B cell (primary cell): ENCODE measurements around the gene RDH12. TPM values are rescaled to one million over a fixed set of nuclear protein-coding genes. Genes with fewer than 3 reads are reported as not detected.

Experiments used
- ATAC-seq: fragments of 200-7000 bp; cut with Tn5 transposase; one replicate; pipeline ENCODE4 v1.10.0; 2021; ENCODE audit warnings: low read depth, mild to moderate bottlenecking, moderate number of reproducible peaks, moderate library complexity
- CTCF ChIA-PET: fragments of 350-600 bp; sonication (Branson Sonifier 250); formaldehyde crosslinking; loops from one replicate; lab custom pipeline; 2021; ENCODE audit warnings: antibody characterized with exemption, inconsistent platforms; lab: Charles Lee
- POLR2A ChIA-PET: fragments of 350-600 bp; sonication (Branson Sonifier 250); formaldehyde crosslinking; loops from one replicate; lab custom pipeline; 2021; ENCODE audit warnings: antibody characterized with exemption; lab: Charles Lee
- DNase-seq: peaks from one replicate; pipeline ENCODE4 v3.0.0; 2013
- H2AFZ ChIP-seq: 2 replicates; pipeline ENCODE4 v1.6.1; 2012; ENCODE audit warnings: mild to moderate bottlenecking, low read depth, low read length; ENCODE audit not compliant: insufficient read depth, poor library complexity, severe bottlenecking
- H3K27ac ChIP-seq, 2 donors: 1 replicate in 1 of 2; 2 replicates in 1 of 2; pipeline ENCODE4 v1.5.1; 2012 to 2013; ENCODE audit warnings: low read length in 2 of 2, mild to moderate bottlenecking in 2 of 2, moderate library complexity in 1 of 2
- H3K27me3 ChIP-seq, 4 experiments: fragments of 200-600 bp in 1 of 4; sonication (generic) in 1 of 4; replicated peaks in 1 of 4; 1 replicate in 2 of 4; 2 replicates in 2 of 4; pipeline versions ENCODE4 v1.6.1 to v1.7.0; 2013 to 2016; ENCODE audit warnings: low read length in 3 of 4, mild to moderate bottlenecking in 2 of 4, mixed read lengths in 1 of 4, moderate library complexity in 1 of 4; ENCODE audit not compliant: insufficient read depth in 4 of 4, control insufficient read depth in 3 of 4; ENCODE audit errors: control extremely low read depth in 1 of 4
- H3K36me3 ChIP-seq, 2 experiments: replicated peaks in 1 of 2; 1 replicate in 1 of 2; 2 replicates in 1 of 2; pipeline versions ENCODE4 v1.6.1 to v1.7.1; 2013; ENCODE audit warnings: low read length in 1 of 2; ENCODE audit not compliant: insufficient read depth in 2 of 2, control insufficient read depth in 1 of 2; ENCODE audit errors: control extremely low read depth in 1 of 2, extremely low read depth in 1 of 2
- H3K4me1 ChIP-seq, 2 donors: fragments of 200-600 bp in 1 of 2; sonication (generic) in 1 of 2; 1 replicate in 1 of 2; 2 replicates in 1 of 2; pipeline versions ENCODE4 v1.5.1 to v1.6.1; 2013 to 2017; ENCODE audit warnings: low read length in 2 of 2; ENCODE audit not compliant: control insufficient read depth in 2 of 2, insufficient read depth in 2 of 2
- H3K4me2 ChIP-seq: replicated peaks from 2 replicates; pipeline ENCODE3; 2012; ENCODE audit warnings: mild to moderate bottlenecking, low read depth, low read length; ENCODE audit not compliant: poor library complexity, severe bottlenecking
- H3K4me3 ChIP-seq, 5 experiments: fragments of 200-600 bp in 1 of 5; sonication (generic) in 1 of 5; 1 replicate in 3 of 5; 2 replicates in 2 of 5; pipeline versions ENCODE4 v1.5.1 to v1.7.0; 2011 to 2016; ENCODE audit warnings: low read length in 4 of 5, mild to moderate bottlenecking in 4 of 5, low read depth in 2 of 5, control low read depth in 1 of 5, moderate library complexity in 1 of 5; ENCODE audit not compliant: insufficient read depth in 1 of 5; ENCODE audit errors: control extremely low read depth in 1 of 5, extremely low read depth in 1 of 5
- H3K79me2 ChIP-seq: fragments of 200-600 bp; sonication (generic); one replicate; pipeline ENCODE4 v1.6.0; 2016; ENCODE audit warnings: low read length; ENCODE audit not compliant: control insufficient read depth, insufficient read depth
- H3K9ac ChIP-seq: fragments of 200-600 bp; sonication (generic); 2 replicates; pipeline ENCODE4 v1.6.1; 2017; ENCODE audit warnings: mild to moderate bottlenecking, low read length, moderate library complexity
- H3K9me3 ChIP-seq, 3 donors: one replicate each; pipeline versions ENCODE4 v1.6.1 to v1.7.1; 2013; ENCODE audit warnings: low read length in 2 of 3; ENCODE audit not compliant: control insufficient read depth in 2 of 3, insufficient read depth in 1 of 3; ENCODE audit errors: control extremely low read depth in 1 of 3
- H4K20me1 ChIP-seq: 2 replicates; pipeline ENCODE4 v1.6.0; 2012; ENCODE audit warnings: mild to moderate bottlenecking, low read length; ENCODE audit not compliant: insufficient read depth, control insufficient read depth, poor library complexity, severe bottlenecking
- H3K27ac Mint-ChIP-seq: one replicate; pipeline ENCODE4 v1.8.0; 2021; ENCODE audit warnings: mixed read lengths
- H3K27me3 Mint-ChIP-seq: one replicate; pipeline ENCODE4 v1.8.0; 2021; ENCODE audit warnings: mixed read lengths
- H3K4me1 Mint-ChIP-seq: one replicate; pipeline ENCODE4 v1.8.0; 2021; ENCODE audit warnings: mixed read lengths
- H3K4me3 Mint-ChIP-seq: one replicate; pipeline ENCODE4 v1.8.0; 2021; ENCODE audit warnings: mixed read lengths
- H3K9me3 Mint-ChIP-seq: one replicate; pipeline ENCODE4 v1.8.0; 2022; ENCODE audit warnings: mixed read lengths; ENCODE audit not compliant: insufficient read depth
- CTCF ChIP-seq: fragments of 200-600 bp; IDR thresholded peaks from one replicate; pipeline ENCODE4 v1.8.0; 2022; ENCODE audit warnings: antibody characterized with exemption, mild to moderate bottlenecking
- EZH2 ChIP-seq: IDR thresholded peaks from 2 replicates; pipeline ENCODE4 v1.6.1; 2012; ENCODE audit warnings: borderline replicate concordance, low read depth, mild to moderate bottlenecking, moderate library complexity, low read length; ENCODE audit not compliant: insufficient read depth, poor library complexity, severe bottlenecking
- WGBS: methylation state at CpG from one replicate; pipeline ENCODE4 v1.1.5; 2013; ENCODE audit warnings: missing lambda C conversion rate; ENCODE audit not compliant: insufficient coverage; 5-methylcytosine and 5-hydroxymethylcytosine counted together
- intact Hi-C: fragments of 100-400 bp; cut with micrococcal nuclease; formaldehyde crosslinking; loops from one replicate; pipeline ENCODE4 v1.10.0; 2022
- polyA plus RNA-seq: library from polyadenylated mRNA; depleted of rRNA; stranded (reverse); fragments of >200 nt; gene quantifications from 2 replicates; pipeline ENCODE4 v1.2.3, GENCODE V29; 2012
- total RNA-seq, 2 donors: library from RNA; stranded (reverse); fragments of 120-200 nt in 1 of 2; gene quantifications; 1 replicate in 1 of 2; 2 replicates in 1 of 2; pipeline versions ENCODE4 v1.2.3 to v1.2.4, GENCODE V29; 2013 to 2022

The RDH12 gene
- total and polyA plus RNA-seq, 2 donors (not counting 1 experiment from before 2014, with no cell fraction given): not detected

- Histone ChIP-seq H3K27me3 (no peaks in the 10 kb centered on the region), H3K4me1 (no peaks in the 10 kb centered on the region), H3K9me3 (peaks cover 0 to 5% (median 0%) of the 10 kb centered on the region in 3 donors), H2AFZ (no peak overlapping the region), H3K79me2 (no peaks in the 10 kb centered on the region), H4K20me1 (no peaks in the 10 kb centered on the region), H3K4me2 (no peak overlapping the region), H3K9ac (no peak overlapping the region), H3K4me3 (no peak overlapping the region), H3K36me3 (peaks cover 0 to 1% of the 10 kb centered on the region in 2 experiments), H3K27ac (no peak overlapping the region)
- WGBS: no CpG with 5 or more reads among the region's 2 CpGs
- no peak for TF ChIP-seq CTCF
- no peak for TF ChIP-seq EZH2
- H3K9me3 Mint-ChIP-seq: peaks cover 2% of the 10 kb centered on the region
- H3K4me1 Mint-ChIP-seq: no peaks in the 10 kb centered on the region
- H3K27ac Mint-ChIP-seq: no peak overlapping the region
- no peak for ATAC-seq
- intact Hi-C loops: no loop called here
- CTCF ChIA-PET: no interaction called here
- POLR2A ChIA-PET: no interaction called here
- no peaks in the 10 kb centered on the region for H3K27me3 Mint-ChIP-seq
- DNase-seq: no peak
- H3K4me3 Mint-ChIP-seq: no peak overlapping the region
Observed at GRCh38 chr14:67744046-67744445, 42.4 kb downstream of the RDH12 start.

- ATAC-seq: no peak
- CTCF ChIA-PET: no interaction called here
Observed at GRCh38 chr14:67746927-67747326, 45.2 kb downstream of the RDH12 start.

More at GRCh38 chr14:67746927-67747326, 45.2 kb downstream of the RDH12 start:
- no peak for DNase-seq
- Histone ChIP-seq H3K27ac (no peak overlapping the region), H3K4me3 (no peak overlapping the region), H3K4me2 (no peak overlapping the region), H3K9me3 (peaks cover 0 to 5% (median 0%) of the 10 kb centered on the region in 3 donors), H3K9ac (no peak overlapping the region), H2AFZ (no peak overlapping the region), H3K27me3 (no peaks in the 10 kb centered on the region), H4K20me1 (no peaks in the 10 kb centered on the region), H3K79me2 (no peaks in the 10 kb centered on the region), H3K36me3 (peaks cover 1 to 27% of the 10 kb centered on the region in 2 experiments), H3K4me1 (no peaks in the 10 kb centered on the region)
- Mint-ChIP-seq H3K9me3 (peaks cover 2% of the 10 kb centered on the region), H3K4me3 (no peak overlapping the region), H3K27ac (no peak overlapping the region), H3K27me3 (no peaks in the 10 kb centered on the region), H3K4me1 (no peaks in the 10 kb centered on the region)
- TF ChIP-seq CTCF (no peak), EZH2 (no peak)
- 67% methylated on average over 1 of the region's 1 CpG for WGBS
- POLR2A ChIA-PET: no interaction called here
- intact Hi-C loops: no loop called here
